ENCODE results near the gene JSRP1. TPM values are rescaled to one million over a fixed set of nuclear protein-coding genes. Genes with fewer than 3 reads are reported as not detected.

JSRP1 gene
- polyA plus RNA-seq, 2 donors, result 0.13 to 0.20 TPM

GRCh38 chr19:2239771-2240770 is 16.1 kb downstream of the JSRP1 start:
- peaks cover 6 to 32% of the 10 kb centered on the region in 2 donors for H3K4me1 ChIP-seq (ENCODE audit: control insufficient read depth in 2 of 2, insufficient read depth in 2 of 2, low read length in 1 of 2)
- peaks cover under 1 to 18% of the 10 kb centered on the region in 2 donors for H3K36me3 ChIP-seq (ENCODE audit: control insufficient read depth in 2 of 2, insufficient read depth in 2 of 2, low read length in 1 of 2)

GRCh38 chr19:2239173-2239572 is 17.0 kb downstream of the JSRP1 start:
- H3K4me1 ChIP-seq (ENCODE audit: control insufficient read depth in 2 of 2, insufficient read depth in 2 of 2, low read length in 1 of 2), result peaks cover 6 to 32% of the 10 kb centered on the region in 2 donors
- 51 to 58% methylated on average over 10 of the region's 10 CpGs for WGBS, 2 donors
- H3K27me3 ChIP-seq (ENCODE audit: control insufficient read depth in 1 of 2, insufficient read depth in 2 of 2, low read length in 2 of 2), result no peaks in the 10 kb centered on the region
- no peak overlapping the region for H3K27ac ChIP-seq (ENCODE audit: low read depth in 2 of 2, low read length in 1 of 2)
- peaks cover 0 to 12% of the 10 kb centered on the region in 2 donors for H3K36me3 ChIP-seq (ENCODE audit: control insufficient read depth in 2 of 2, insufficient read depth in 2 of 2, low read length in 1 of 2)
- no peaks in the 10 kb centered on the region for H3K9me3 ChIP-seq (ENCODE audit: control insufficient read depth in 2 of 2, insufficient read depth in 1 of 2, low read depth in 1 of 2, low read length in 1 of 2)
- H3K4me3 ChIP-seq (ENCODE audit: low read depth in 1 of 2, low read length in 2 of 2), result no peak overlapping the region

More at GRCh38 chr19:2239771-2240770, 16.1 kb downstream of the JSRP1 start:
- H3K27me3 ChIP-seq (ENCODE audit: control insufficient read depth in 1 of 2, insufficient read depth in 2 of 2, low read length in 2 of 2), result no peaks in the 10 kb centered on the region
- H3K9me3 ChIP-seq (ENCODE audit: control insufficient read depth in 2 of 2, insufficient read depth in 1 of 2, low read depth in 1 of 2, low read length in 1 of 2), result no peaks in the 10 kb centered on the region
- peak overlapping the region; percentile 81 for H3K27ac ChIP-seq (ENCODE audit: low read depth in 2 of 2, low read length in 1 of 2)
- H3K4me3 ChIP-seq (ENCODE audit: low read depth in 1 of 2, low read length in 2 of 2), result peak overlapping the region; percentile 30 to 31
- WGBS, 2 donors, result 25 to 27% methylated on average over 34 of the region's 34 CpGs

GRCh38 chr19:2237869-2238153 is 18.4 kb downstream of the JSRP1 start:
- Histone ChIP-seq H3K36me3 (ENCODE audit: control insufficient read depth in 2 of 2, insufficient read depth in 2 of 2, low read length in 1 of 2) (peaks cover 0 to 13% of the 10 kb centered on the region in 2 donors), H3K4me1 (ENCODE audit: control insufficient read depth in 2 of 2, insufficient read depth in 2 of 2, low read length in 1 of 2) (peaks cover 6 to 41% of the 10 kb centered on the region in 2 donors), H3K27me3 (ENCODE audit: control insufficient read depth in 1 of 2, insufficient read depth in 2 of 2, low read length in 2 of 2) (no peaks in the 10 kb centered on the region), H3K9me3 (ENCODE audit: control insufficient read depth in 2 of 2, insufficient read depth in 1 of 2, low read depth in 1 of 2, low read length in 1 of 2) (no peaks in the 10 kb centered on the region), H3K4me3 (ENCODE audit: low read depth in 1 of 2, low read length in 2 of 2) (peak overlapping the region; percentile 81 to 91), H3K27ac (ENCODE audit: low read depth in 2 of 2, low read length in 1 of 2) (peak overlapping the region in 1 of 2 donors; percentile 99)
- 63 to 85% methylated on average over 6 of the region's 6 CpGs for WGBS, 2 donors

- no peaks in the 10 kb centered on the region for H3K9me3 ChIP-seq (ENCODE audit: control insufficient read depth in 2 of 2, insufficient read depth in 1 of 2, low read depth in 1 of 2, low read length in 1 of 2)
- peak overlapping the region; percentile 81 to 91 for H3K4me3 ChIP-seq (ENCODE audit: low read depth in 1 of 2, low read length in 2 of 2)
- H3K27me3 ChIP-seq (ENCODE audit: control insufficient read depth in 1 of 2, insufficient read depth in 2 of 2, low read length in 2 of 2), result no peaks in the 10 kb centered on the region
- peak overlapping the region; percentile 99 to 100 for H3K27ac ChIP-seq (ENCODE audit: low read depth in 2 of 2, low read length in 1 of 2)
- WGBS, 2 donors, result 39% methylated on average over 40 to 43 of the region's 43 CpGs
- H3K4me1 ChIP-seq (ENCODE audit: control insufficient read depth in 2 of 2, insufficient read depth in 2 of 2, low read length in 1 of 2), result peaks cover 6 to 39% of the 10 kb centered on the region in 2 donors
- H3K36me3 ChIP-seq (ENCODE audit: control insufficient read depth in 2 of 2, insufficient read depth in 2 of 2, low read length in 1 of 2), result peaks cover 0 to 19% of the 10 kb centered on the region in 2 donors
These were observed 19.0 kb downstream of the JSRP1 start for GRCh38 chr19:2237051-2237868.

- 1% methylated on average over 62 to 80 of the region's 80 CpGs for WGBS, 2 donors
- H3K4me1 ChIP-seq (ENCODE audit: control insufficient read depth in 2 of 2, insufficient read depth in 2 of 2, low read length in 1 of 2), result peaks cover 6 to 32% of the 10 kb centered on the region in 2 donors
- peak within 1 kb of the TSS; percentile 81 to 91 for H3K4me3 ChIP-seq (ENCODE audit: low read depth in 1 of 2, low read length in 2 of 2)
- peaks cover 0 to 25% of the 10 kb centered on the region in 2 donors for H3K36me3 ChIP-seq (ENCODE audit: control insufficient read depth in 2 of 2, insufficient read depth in 2 of 2, low read length in 1 of 2)
- H3K9me3 ChIP-seq (ENCODE audit: control insufficient read depth in 2 of 2, insufficient read depth in 1 of 2, low read depth in 1 of 2, low read length in 1 of 2), result no peaks in the 10 kb centered on the region
- no peaks in the 10 kb centered on the region for H3K27me3 ChIP-seq (ENCODE audit: control insufficient read depth in 1 of 2, insufficient read depth in 2 of 2, low read length in 2 of 2)
- peak within 1 kb of the TSS; percentile 99 to 100 for H3K27ac ChIP-seq (ENCODE audit: low read depth in 2 of 2, low read length in 1 of 2)
These were observed 19.7 kb downstream of the JSRP1 start, which contains the start of the genes PLEKHJ1 and SF3A2 for GRCh38 chr19:2236314-2237050. Gene PLEKHJ1, minus strand, starts transcription at chr19:2236329. Its CDS starts 81 bp downstream, at chr19:2236248. Gene SF3A2, plus strand, starts transcription at chr19:2236824. Its CDS starts 6,595 bp downstream, at chr19:2243419.

- peaks cover 4 to 27% of the 10 kb centered on the region in 2 donors for H3K4me1 ChIP-seq (ENCODE audit: control insufficient read depth in 2 of 2, insufficient read depth in 2 of 2, low read length in 1 of 2)
- H3K27me3 ChIP-seq (ENCODE audit: control insufficient read depth in 1 of 2, insufficient read depth in 2 of 2, low read length in 2 of 2), result no peaks in the 10 kb centered on the region
- H3K27ac ChIP-seq (ENCODE audit: low read depth in 2 of 2, low read length in 1 of 2), result peak overlapping the region; percentile 80 to 99
- 0 to 1% methylated on average over 21 to 28 of the region's 28 CpGs for WGBS, 2 donors
- H3K9me3 ChIP-seq (ENCODE audit: control insufficient read depth in 2 of 2, insufficient read depth in 1 of 2, low read depth in 1 of 2, low read length in 1 of 2), result no peaks in the 10 kb centered on the region
- peaks cover 0 to 28% of the 10 kb centered on the region in 2 donors for H3K36me3 ChIP-seq (ENCODE audit: control insufficient read depth in 2 of 2, insufficient read depth in 2 of 2, low read length in 1 of 2)
- peak overlapping the region; percentile 81 to 91 for H3K4me3 ChIP-seq (ENCODE audit: low read depth in 1 of 2, low read length in 2 of 2)
These were observed 20.2 kb downstream of the JSRP1 start for GRCh38 chr19:2236064-2236313.

GRCh38 chr19:2235381-2236063 is 20.7 kb downstream of the JSRP1 start:
- Histone ChIP-seq H3K27ac (ENCODE audit: low read depth in 2 of 2, low read length in 1 of 2) (peak overlapping the region; percentile 80 to 99), H3K27me3 (ENCODE audit: control insufficient read depth in 1 of 2, insufficient read depth in 2 of 2, low read length in 2 of 2) (no peaks in the 10 kb centered on the region), H3K9me3 (ENCODE audit: control insufficient read depth in 2 of 2, insufficient read depth in 1 of 2, low read depth in 1 of 2, low read length in 1 of 2) (no peaks in the 10 kb centered on the region), H3K4me3 (ENCODE audit: low read depth in 1 of 2, low read length in 2 of 2) (peak overlapping the region; percentile 81 to 91), H3K4me1 (ENCODE audit: control insufficient read depth in 2 of 2, insufficient read depth in 2 of 2, low read length in 1 of 2) (peaks cover 0 to 23% of the 10 kb centered on the region in 2 donors), H3K36me3 (ENCODE audit: control insufficient read depth in 2 of 2, insufficient read depth in 2 of 2, low read length in 1 of 2) (peaks cover 0 to 31% of the 10 kb centered on the region in 2 donors)
- 0 to 1% methylated on average over 27 to 48 of the region's 48 CpGs for WGBS, 2 donors

GRCh38 chr19:2234996-2235380 is 21.2 kb downstream of the JSRP1 start:
- Histone ChIP-seq H3K27ac (ENCODE audit: low read depth in 2 of 2, low read length in 1 of 2) (peak overlapping the region; percentile 80 to 99), H3K4me1 (ENCODE audit: control insufficient read depth in 2 of 2, insufficient read depth in 2 of 2, low read length in 1 of 2) (peaks cover 0 to 18% of the 10 kb centered on the region in 2 donors), H3K36me3 (ENCODE audit: control insufficient read depth in 2 of 2, insufficient read depth in 2 of 2, low read length in 1 of 2) (peaks cover 0 to 36% of the 10 kb centered on the region in 2 donors)

More at GRCh38 chr19:2234996-2235380, 21.2 kb downstream of the JSRP1 start:
- Histone ChIP-seq H3K4me3 (ENCODE audit: low read depth in 1 of 2, low read length in 2 of 2) (peak overlapping the region; percentile 81 to 91), H3K27me3 (ENCODE audit: control insufficient read depth in 1 of 2, insufficient read depth in 2 of 2, low read length in 2 of 2) (no peaks in the 10 kb centered on the region), H3K9me3 (ENCODE audit: control insufficient read depth in 2 of 2, insufficient read depth in 1 of 2, low read depth in 1 of 2, low read length in 1 of 2) (no peaks in the 10 kb centered on the region)
- 31 to 36% methylated on average over 6 of the region's 6 CpGs for WGBS, 2 donors
